Stimulated activated CD8-positive, alpha-beta memory T cell treated with anti-CD3 and anti-CD28 coated beads, Interleukin-7, amount 100 ng/mL, for 24 hours (primary cell): ENCODE results near the gene ITSN2.
"Not testable (repeated sequence)": the region's sequence is repeated elsewhere in the genome, so short reads cannot be mapped to it uniquely, and the experiment has no call there.

Experiments used
- DNase-seq: peaks from one replicate; pipeline ENCODE4 v3.0.0-alpha.2; 2020; ENCODE audit warnings: low read depth

ITSN2 gene

GRCh38 chr2:24360050-24360962 is at the start of gene ITSN2:
Gene ITSN2, minus strand, starts transcription at chr2:24360536. Its CDS starts 32,454 bp downstream, at chr2:24328082.
- peak; percentile 54 for DNase-seq

GRCh38 chr2:24409171-24409570 is 48.8 kb upstream of the ITSN2 start:
- no peak for DNase-seq

DNA sequence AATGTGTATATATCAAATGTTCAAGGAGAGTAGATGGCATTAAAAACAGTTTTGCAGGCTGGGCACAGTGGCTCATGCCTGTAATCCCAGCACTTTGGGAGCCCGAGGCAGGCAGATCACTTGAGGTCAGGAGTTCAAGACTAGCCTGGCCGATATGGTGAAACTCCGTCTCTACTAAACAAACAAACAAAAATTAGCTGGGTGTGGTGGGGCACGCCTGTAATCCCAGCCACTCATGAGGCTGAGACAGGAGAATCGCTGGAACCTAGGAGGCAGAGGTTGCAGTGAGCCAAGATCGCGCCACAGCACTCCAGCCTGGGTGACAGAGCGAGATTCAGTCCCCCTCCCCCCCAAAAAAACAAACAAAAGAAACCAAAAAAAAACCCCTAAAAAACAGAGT is 48.4 kb upstream of the ITSN2 start:
- DNase-seq, result not testable (repeated sequence)

GRCh38 chr2:24404491-24404921 is 44.2 kb upstream of the ITSN2 start:
- DNase-seq, result no peak

DNA sequence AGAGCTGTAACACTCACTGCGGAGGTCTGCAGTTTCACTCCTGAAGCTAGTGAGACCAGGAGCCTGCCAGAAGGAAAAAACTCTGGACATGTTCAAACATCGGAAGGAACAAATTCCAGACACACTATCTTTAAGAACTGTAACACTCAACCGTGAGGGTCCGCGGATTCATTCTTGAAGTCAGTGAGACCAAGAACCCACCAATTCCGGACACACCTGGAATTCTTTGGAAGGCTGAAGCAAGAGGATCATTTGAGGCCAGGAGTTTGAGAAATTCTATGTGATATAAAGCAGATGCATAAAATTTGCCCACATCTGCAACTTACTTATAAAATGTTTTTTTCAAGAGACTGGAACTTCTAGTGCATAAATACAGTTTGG is 43.5 kb upstream of the ITSN2 start:
- DNase-seq, result no peak

GRCh38 chr2:24403168-24403831 is 43.0 kb upstream of the ITSN2 start:
- DNase-seq, result no peak

GRCh38 chr2:24402242-24403097 is 42.1 kb upstream of the ITSN2 start:
- DNase-seq, result no peak

- DNase-seq, result no peak
Measured at GRCh38 chr2:24400207-24400907, 40.0 kb upstream of the ITSN2 start.

DNA sequence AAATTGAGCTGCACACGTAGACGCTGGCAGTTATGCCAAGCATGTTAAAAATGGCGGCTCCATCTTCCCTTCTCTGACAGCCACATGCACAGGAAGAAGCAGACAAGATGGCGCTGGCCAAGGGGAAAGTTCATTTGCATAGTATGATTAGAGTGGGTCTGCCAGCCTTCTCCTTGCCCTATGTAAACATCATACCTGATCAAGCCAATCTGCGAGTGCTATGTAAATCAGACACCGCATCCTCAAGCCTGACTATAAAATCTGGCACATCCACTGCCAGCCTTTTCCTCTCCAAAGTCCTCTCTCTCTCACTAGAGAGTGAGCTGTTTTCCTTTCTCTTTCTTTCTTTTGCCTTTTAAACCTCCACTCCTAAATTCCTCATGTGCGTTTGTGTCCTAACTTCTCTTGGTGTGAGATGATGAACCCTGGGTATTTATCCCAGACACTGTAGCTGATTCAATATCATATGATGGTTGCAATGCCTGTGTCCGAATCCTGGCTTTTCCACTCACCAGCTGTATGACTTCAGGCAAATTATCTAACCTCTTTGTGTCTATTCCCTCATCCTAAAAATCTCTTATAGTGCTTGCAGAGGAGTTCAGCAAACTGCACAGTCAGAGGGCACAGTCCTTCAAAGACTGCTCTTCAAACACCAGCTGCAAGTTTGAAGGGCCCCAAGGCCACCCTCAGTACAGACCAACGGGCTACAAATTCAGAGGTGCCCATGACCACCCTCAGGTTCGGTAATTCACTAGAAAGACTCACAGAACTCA is 39.3 kb upstream of the ITSN2 start:
- DNase-seq, result no peak

DNA sequence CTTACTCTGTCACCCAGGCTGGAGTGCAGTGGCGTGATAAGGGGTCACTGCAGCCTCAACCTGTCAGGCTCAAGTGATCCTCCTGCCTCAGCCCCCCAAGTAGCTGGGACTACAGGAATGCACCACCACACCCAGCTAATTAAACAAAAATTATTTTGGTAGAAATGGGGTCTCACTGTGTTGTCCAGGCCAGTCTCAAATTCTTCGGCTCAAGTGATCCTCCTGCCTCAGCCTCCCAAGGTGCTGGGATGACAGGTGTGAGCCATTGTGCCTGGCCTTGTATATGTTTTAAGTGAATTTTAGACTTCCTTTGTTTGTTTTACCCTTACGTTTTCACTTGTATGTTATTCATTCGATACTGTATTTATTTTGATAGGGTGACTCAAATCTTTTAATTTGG is 34.7 kb upstream of the ITSN2 start:
- no peak for DNase-seq

DNA sequence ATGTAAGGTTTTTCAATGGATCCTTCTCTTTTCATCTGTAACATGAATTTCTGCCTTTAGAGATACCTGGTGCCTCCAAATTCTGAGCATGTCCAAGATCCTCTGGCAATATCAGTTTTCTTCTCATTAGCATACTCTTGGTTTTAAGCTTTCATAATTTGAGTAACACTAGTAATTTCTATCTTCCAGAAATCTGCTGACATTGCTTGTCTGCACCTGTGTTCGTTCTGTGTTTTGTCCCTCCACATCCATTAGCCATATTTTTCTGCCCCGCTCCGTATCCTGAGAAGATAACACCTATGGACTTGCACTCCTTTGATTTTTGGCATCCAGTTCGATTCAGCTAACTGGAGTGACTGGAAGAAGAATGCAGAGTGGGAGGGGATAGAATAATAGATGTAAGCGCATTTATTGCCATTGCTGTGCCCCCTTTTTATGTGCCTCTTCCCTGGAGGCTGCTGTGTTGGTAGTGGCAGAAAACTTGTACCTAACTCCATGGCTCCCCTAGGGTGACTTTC is 32.3 kb upstream of the ITSN2 start:
- DNase-seq, result no peak

GRCh38 chr2:24385366-24385765 is 25.0 kb upstream of the ITSN2 start:
- no peak for DNase-seq

DNA sequence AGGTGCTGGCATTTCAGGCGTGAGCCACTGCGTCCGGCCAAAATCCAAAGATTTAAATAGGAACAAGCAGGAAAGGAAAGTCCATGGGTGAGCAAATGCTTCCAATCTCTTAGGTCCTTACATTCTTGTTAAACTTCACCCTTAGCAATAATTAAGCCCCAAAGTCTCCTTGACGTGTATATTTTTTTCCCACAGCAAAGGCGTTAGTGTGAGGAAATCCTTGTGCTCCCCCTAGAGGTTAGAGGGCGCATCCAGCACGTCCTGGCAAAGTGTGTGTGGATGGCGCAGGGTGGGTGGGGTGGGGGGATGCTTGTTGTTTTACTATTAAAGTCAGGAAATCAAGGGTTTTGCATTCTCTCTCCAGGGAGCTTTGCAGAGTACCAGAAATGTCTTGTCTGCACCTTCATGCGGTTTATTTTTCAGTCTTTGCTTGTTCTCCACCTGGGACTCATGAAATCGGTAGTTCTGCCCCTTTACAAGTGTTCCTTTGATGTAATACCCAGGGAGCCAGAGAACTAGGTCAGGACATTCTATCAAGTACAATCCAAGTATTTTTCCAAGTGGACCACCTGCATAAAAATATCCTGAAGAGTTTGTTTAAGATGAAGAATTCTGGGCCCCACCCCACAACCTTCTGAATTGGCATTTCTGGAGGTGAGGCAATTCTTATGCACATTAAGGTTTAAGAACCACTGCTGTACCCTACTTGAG is 22.2 kb upstream of the ITSN2 start:
- DNase-seq, result peak; percentile 26

- no peak for DNase-seq
Measured at GRCh38 chr2:24380820-24381219, 20.5 kb upstream of the ITSN2 start.

DNA sequence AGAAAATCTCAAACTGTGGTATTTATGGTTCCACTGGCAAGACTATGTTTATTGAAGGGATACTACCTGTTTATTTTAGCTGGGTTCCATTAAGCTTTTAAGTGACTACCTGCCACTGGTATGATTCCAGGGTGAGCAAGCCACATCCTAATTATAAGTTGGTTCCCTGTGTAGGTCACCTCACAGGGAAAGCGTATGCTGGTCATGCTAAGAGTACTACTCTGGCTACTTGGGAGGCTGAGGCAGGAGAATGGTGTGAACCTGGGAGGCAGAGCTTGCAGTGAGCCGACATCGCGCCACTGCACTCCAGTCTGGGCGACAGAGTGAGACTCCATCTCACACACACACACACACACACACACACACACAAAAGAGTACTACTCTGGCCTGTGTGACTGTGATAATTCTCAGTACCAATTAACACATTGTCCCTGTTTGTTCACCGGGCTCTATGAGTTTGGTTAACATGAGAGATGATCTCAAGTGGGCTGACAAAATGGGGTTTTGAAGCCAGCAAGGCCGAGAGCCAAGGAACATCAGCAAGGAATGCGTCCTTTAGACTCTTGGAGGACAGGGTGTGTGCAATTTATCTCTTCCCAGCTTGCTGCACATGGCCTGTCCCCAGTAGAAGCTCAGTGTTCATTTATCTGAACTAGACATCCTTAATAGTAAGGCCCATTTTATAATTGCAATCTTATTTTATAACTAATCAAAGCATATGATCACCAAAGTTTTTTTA is 15.2 kb upstream of the ITSN2 start:
- DNase-seq, result no peak

- no peak for DNase-seq
Measured at GRCh38 chr2:24374301-24374700, 14.0 kb upstream of the ITSN2 start.

DNA sequence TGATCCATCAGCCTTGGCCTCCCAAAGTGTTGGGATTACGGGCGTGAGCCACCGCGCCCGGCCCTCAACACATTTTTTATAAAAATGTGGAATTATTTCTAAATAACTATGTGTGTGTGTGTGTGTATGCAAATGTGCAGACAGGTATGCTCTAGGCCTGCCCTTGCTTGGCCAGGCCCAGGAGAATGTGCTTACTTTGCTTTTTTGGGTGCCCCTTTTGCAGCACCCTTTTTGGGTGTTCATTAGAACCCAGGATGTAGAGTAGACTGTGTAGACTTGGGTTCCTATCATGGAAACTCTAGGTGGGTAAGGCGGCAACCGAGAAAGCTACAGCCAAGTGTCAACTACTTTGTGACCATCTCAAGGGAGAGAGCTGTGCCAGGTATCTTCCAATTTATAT is 11.7 kb upstream of the ITSN2 start:
- DNase-seq, result no peak

DNA sequence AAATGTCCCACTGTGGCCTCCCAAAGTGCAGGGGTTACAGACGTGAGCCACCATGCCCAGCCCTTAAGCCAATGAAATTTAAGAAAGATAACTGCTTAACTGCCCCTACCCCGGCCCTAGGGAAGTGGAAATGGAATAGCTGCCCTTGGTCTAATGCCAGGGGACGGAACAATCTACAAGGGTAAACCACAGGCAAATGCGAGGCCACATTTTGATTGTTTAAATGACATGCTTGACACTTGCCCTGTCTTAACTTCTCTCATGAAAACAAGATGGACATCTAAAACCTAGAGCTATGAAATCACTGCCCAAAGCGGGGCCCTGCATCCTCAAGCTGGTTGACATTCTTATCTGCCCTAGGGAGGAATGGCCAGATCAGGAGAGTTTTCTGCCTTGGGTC is 5.5 kb upstream of the ITSN2 start:
- DNase-seq, result no peak

DNA sequence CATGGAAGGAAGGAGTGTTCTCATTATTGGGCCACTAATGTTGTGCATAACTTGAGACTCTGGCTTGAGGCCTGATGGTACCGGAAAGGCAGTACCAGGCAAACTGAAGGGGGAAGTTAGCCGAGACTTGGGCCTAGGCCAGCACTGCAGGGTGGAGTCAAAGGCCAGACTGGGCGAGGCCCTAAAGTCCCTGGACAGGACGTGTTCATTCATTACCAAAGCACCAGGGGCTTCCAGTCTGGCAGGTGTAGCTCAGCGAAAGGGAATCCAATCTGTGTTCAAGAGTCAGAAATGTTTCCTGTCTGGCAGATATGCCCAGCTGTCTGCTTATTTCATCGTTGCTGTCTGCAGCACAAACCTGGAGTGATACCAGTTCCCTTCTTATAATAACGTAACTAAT is 4.7 kb upstream of the ITSN2 start:
- no peak for DNase-seq
